ENCODE measurements around the gene TANGO6.

DNA sequence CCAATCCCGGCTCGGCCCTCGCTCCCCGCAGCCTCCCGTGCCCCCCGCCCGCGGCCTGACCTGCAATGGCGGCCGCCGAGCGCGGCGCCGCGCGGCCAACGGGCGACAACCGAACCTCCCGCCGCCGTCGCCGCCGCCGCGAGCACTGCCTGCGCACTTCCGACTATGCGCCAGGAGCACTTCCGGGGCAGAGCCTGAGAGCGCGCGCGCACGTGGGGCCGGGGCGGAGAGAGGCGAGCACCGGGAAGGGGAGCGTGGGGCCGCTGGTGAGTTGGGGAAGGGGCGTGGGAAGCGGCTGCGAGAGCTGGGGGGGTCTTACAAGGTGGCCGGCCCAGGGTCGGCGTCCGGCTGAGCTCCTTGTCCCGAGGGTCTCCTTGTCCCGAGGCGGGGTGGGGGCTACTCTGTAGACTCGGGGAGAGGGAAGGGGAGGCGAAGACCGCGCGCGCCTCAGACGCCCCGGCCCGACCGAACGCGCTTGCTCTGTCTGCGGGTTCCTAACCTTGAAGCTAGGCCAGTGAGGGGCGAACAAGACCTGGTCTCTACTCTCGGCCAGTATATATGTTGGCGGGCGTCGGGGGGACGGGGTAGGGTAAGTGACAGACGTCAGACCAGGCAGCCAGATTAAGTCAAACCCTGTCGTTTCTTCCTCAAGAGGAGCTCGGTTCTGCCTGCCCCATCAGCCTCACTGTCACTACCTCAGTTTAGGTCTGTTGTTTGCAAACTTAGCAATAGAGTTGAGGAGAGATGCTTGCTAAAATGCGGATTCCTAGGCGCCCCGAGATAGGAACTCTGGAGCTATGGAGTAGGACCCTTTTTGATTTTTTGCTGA, 289.3 kb downstream of the TANGO6 start, which contains the start of the genes CHTF8 and UTP4:
- TF ChIP-seq ZNF274 (IDR thresholded peaks at IDR 0.05; ENCODE audit: low read depth, low read length) = no peak
- TF ChIP-seq YY1 (IDR thresholded peaks at IDR 0.05; ENCODE audit: insufficient read depth, insufficient read length) = peak; percentile 20
- TF ChIP-seq SUZ12 (IDR thresholded peaks at IDR 0.05; ENCODE audit: extremely low read depth, insufficient read depth, insufficient read length) = no peak

Measured in NT2/D1 (cell line).